SIG-M5 (cell line): ENCODE results near the gene PRXL2A.
"Not testable (repeated sequence)": the region's sequence is repeated elsewhere in the genome, so short reads cannot be mapped to it uniquely, and the experiment has no call there.

ENCODE experiments used
- DNase-seq: peaks from one replicate; lab custom pipeline; 2025; lab: John Stamatoyannopoulos, UW

Gene PRXL2A

GRCh38 chr10:80462299-80462980, 54.1 kb downstream of the PRXL2A start:
- no peak for DNase-seq

DNA sequence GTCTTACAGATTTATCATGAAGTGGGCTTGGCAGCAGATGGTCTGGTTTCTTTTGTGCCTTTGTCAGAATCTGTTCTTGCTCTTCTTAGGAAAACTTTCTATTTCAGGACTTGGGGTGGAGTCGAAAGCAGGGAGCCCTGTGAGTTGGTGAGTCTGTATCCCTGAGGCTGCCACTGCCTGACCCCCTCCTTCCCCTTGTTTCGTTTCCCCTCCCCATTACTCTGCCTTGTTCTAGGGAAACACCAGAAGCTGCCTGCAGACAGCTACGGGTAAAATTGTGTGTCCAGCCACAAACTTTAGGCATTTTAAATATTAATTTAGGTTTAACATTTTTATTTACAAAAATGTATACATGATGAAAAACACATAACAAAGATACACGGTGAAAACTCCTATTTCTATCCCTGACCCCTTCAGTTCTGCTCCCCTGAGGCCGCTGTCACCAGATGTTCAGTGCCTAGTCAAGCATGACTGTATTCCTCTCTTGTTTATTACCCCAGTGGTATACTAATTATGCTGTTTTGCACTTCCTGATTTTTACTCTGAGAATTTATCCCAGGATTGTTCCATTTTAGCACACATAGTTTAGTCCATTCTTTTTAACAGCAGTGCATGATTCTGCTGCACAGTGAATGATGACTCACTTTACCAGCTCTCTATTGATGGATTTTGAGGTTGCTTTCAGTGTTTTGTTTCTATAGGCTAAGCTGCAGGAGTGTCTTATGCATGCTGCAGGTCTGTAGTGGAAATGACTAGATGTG, 54.8 kb downstream of the PRXL2A start:
- DNase-seq: no peak

DNA sequence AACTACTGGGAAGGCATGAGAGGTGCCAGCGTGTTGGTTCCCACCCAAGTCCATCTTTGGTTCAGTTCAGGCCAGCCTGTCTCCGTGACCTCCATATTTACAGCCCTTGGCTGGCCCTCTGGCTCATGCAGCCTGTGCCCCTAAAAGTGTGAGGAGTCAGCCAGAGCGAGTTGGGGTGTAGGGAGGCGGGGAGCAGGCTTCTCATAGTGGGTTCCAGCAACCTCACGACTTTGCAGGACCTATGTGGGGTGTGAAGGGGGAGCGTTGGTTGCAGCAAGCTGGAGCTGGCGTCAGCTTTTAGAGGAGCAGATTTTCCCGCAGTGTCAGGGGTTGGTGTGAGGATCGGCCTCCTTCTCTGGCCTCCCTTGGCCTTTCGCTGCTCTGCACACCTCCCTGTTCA, 55.5 kb downstream of the PRXL2A start:
- no peak for DNase-seq

DNA sequence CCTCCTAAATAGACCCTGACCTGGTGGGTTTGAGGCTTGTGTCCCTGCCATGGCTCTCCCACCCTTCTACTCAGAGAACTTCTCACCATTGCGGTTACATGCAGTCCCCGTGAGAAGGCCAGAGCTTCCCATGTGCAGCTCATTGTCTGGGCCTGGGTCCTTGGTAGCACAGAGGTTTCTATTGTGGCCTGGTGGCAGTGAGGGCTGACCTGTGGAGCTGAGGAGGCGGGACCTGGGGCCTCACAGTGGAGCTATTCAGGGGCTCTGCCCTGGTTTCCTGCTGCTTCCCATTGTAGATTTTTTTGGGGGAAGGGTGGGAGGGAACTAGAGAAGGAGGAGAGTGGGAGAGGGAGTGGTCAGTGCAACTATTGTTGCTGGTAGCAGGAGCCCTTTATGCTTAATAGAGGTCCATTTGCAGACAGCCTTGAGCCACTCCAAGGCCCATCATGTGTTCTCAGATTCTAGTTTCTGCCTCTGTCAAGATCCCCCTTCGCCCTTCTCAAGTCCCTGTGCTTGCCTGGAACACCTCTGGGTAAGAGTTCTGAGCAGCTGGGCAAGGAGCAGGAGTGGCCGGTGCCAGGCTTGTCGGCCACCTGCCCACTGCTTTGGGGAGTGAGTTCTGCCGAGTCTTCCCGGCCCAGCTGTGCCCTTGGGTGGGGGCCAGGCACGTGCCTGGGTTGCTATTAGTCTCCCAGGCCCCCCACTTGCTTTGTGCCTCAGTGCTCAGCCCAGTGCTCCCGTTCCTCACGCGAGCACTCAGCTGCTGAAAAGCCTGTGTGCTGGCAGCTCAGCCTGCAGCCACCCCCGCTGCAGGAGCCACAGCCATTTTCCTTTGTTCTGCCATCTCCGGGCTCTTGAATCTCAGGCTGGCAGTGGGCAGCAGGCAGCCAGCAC, 56.5 kb downstream of the PRXL2A start:
- no peak for DNase-seq

DNA sequence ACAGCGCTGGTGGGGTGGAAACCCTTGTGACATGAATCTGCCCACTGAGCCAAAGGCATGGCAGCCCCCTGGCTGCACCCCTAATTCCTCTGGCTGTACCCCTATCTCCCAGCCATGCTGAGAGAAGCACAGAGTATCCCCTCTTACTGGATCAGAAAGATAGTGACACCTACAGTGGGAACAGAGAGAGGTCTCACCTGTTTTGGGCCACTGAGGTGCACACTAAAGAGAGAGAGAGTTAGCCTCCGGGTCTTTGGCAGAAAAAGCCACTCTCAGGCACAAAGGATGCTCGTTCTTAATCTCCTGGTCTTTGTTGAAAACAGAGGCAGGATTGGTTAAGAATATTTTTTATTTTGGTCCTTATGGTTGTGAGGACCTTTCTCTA, 57.1 kb downstream of the PRXL2A start:
- no peak for DNase-seq

GRCh38 chr10:80465839-80466590, 57.7 kb downstream of the PRXL2A start:
- DNase-seq: no peak

- no peak for DNase-seq
Measured at GRCh38 chr10:80466724-80467326, 58.5 kb downstream of the PRXL2A start.

DNA sequence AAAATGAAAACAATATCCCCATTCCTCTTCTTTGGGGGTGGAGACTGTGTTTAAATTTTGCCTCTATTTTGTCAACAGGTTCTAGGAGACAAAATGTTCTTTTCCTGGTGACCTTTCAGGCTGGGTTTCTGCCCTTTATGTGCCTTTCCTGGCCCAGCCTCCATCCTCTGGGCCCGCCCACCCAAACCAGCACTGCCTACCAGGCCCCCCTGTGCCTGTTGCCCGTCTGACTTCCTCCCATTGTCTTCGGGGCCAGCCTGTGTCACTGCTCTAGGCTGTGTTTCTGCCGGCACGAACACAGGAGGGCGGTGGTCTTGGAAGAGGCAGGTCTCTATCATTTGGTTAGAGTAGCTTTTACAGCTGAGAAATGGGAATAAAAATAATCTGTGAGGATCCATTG, 59.7 kb downstream of the PRXL2A start:
- DNase-seq: no peak

DNA sequence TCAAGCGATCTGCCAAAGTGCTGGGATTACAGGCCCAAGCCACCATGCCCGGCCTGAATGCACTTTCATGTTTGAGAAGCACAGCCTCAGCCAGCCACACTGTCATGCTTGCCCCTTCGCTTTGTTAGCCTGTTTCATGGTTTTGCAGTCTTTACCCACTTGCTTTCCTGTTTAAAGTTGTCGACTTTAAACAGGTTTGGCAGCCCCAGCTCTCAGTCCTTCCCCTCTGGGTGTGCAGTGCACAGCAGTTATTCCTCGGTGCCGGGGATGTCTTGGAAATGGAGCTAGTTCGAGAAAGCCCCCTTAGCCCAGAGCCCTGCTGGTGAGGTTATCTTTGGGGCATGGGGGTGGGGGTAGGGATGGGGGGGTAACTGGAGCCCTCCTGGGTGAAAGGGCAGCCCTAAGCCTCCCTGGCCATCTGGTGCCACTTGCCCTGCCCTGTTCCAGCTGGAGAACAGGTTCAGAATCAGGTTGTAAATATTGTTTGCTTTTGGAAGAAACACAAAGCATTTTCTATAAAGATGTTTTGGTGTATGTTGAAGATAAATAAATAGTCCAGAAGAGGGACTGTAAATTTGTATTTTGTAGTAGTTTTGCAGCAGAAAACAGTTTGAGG, 60.6 kb downstream of the PRXL2A start:
- DNase-seq: no peak

DNA sequence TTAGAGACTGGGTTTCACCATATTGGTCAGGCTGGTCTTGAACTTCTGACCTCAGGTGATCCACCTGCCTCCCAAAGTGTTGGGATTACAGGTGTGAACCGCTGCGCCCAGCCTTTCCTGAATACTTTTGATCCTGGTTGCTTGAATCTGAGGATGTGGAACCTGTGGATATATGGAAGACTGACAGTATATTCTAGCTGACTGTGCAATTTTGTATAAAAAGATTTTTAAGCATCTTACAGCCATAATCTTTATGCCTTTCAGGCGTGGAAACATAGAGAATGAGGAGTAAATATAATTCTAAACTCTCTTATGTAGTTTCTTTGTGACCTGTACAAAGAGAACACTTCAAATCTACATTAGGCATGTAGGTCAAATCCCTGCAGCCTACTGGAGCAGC, 61.9 kb downstream of the PRXL2A start:
- DNase-seq: no peak

DNA sequence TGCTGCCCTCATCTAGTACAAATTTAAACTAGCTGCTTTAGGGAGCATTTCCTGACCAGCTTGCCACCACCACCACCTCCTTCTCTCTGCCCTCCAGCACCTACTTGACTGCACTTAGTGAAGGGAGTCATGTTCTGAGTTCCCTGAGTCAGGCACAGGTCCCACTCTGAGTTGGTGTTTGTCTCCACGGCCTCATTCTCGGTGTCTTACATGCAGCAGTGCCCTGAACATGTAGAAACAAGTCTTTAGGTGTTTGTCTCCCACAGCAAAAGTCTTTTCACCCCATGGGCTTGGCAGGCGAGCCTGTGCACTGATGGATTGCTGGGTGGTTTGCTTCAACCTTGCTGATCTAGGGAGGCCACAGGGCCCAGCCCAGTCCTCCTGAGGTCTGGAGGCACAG, 62.6 kb downstream of the PRXL2A start:
- no peak for DNase-seq

- DNase-seq: no peak
Measured at GRCh38 chr10:80471715-80472233, 63.4 kb downstream of the PRXL2A start.

DNA sequence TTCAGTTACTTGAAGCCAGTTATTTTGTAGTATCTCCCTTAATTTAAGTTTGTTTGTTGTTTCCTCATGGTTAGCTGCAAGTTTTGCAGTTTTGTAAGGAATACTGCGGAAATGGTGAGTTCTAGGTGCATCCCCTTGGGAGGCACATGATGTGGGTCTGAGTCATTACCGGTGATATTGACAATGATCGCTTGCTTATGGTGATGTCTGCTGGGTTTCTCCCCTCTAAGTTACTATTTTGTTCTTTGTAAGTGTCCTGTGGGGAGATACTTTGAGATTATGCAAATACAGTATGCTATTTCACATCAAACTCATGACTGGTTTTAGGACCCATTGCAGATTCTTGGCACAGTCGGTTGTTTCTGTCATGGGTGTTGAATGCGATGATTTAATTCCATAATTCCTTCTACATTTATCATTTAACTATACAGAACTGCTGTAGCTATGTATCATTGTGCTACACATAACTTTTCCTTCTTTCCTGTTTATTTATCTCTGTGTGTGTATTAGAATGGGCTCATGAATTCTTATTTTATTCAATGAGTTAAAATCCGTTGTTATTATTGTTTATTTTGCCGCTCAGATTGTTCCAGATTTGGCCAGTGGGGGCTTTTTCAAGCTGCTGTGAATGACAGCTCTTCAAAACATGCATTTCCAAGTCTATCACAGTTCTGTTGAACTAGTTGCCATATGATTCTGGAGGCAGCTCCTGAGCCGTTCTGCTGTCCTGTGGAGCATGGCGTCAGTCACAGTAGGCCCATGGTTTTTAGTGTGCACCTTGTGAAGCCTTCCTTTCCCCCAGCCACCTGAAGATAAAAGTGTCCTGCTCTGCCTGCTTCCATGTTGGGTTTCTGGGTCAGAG, 64.1 kb downstream of the PRXL2A start:
- no peak for DNase-seq

DNA sequence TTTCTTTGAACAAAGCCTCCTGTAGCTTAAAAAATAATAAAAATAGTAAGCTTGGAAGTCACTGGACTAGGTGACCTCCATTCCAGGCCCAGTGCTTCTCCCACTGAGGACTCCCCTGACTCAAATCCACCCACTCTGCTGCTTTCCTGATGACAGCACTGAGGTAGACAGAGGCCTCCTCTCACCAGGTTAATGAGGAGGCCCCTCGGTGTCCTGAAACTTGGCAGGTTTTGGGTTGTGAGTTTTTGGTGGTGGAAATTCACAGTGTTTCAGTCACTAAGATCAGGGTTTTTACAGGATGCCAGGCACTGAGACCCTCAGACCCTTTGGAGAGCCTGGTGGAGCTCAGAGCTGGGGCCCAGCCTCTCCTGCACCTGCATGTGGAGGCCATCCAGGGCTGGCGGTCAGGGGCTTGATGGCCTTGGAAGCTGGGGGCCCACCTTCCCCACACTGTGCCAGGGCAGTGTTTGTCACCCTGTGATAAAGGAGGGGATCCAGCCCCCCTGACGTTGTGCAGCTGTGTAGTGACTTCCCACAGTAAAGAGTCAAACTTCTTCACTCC, 64.8 kb downstream of the PRXL2A start:
- DNase-seq: no peak

DNA sequence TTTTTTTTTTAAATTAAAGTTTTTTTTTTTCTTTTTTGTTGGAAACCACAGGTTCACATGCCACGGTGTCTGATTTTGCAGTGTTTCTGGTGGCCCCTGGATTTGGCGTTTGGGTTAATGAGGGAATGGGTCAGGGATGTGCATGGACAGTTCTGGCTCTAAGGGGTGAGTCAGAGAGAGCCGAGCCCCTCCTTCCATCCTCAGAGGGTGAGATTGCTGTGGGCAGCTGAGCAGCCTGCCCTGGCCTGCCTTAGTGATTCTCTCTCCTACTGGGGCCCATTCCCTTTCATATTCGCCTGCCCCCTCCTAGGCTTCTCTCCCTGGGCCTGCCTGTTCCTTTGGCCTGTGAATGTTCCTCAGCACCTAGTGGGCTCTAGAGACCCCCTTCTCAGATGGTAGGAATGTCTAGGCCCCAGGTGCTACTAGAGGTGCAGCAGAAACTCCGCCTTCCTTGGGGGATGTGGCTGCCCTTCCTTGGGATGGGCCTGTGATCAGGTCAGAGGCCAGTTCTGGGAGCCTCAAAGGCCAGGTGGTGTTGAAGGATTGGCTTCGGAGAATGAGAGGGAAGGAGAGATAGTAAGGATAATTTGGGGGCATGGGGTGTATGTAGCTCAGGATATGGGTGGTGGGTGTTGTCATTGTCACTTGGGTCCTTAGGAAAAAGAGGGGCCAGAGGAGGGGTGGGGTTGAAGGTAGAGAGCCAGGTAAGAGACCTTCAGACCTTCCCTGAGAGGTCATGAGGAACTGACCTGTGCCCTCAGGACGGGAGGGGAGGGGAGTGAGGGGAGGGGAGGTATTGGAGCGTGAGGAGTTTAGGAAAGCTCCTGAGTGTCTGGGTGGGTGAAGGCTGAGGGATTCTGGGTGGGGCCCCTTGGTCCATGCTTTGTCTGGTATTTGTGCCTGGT, 65.6 kb downstream of the PRXL2A start:
- no peak for DNase-seq

- DNase-seq: no peak
Measured at GRCh38 chr10:80474597-80474910, 66.2 kb downstream of the PRXL2A start.

GRCh38 chr10:80474941-80475340, 66.6 kb downstream of the PRXL2A start:
- DNase-seq: no peak

GRCh38 chr10:80475641-80476040, 67.3 kb downstream of the PRXL2A start:
- DNase-seq: not testable (repeated sequence)

GRCh38 chr10:80476685-80477084, 68.3 kb downstream of the PRXL2A start:
- DNase-seq: no peak
